C4-2B (cell line): ENCODE data around the gene SETD1B.

Experiments
- H3K27ac ChIP-seq: fragments of 450-650 bp; 2 replicates; pipeline ENCODE4 v1.5.1; 2017
- CTCF ChIP-seq: fragments of 450-650 bp; conservative IDR thresholded peaks from 2 replicates; pipeline ENCODE4 v1.5.1; 2017; ENCODE audit warnings: mild to moderate bottlenecking
- ZFX ChIP-seq: fragments of 450-650 bp; IDR thresholded peaks from 2 replicates; pipeline ENCODE4 v1.6.1; 2017

SETD1B gene

DNA sequence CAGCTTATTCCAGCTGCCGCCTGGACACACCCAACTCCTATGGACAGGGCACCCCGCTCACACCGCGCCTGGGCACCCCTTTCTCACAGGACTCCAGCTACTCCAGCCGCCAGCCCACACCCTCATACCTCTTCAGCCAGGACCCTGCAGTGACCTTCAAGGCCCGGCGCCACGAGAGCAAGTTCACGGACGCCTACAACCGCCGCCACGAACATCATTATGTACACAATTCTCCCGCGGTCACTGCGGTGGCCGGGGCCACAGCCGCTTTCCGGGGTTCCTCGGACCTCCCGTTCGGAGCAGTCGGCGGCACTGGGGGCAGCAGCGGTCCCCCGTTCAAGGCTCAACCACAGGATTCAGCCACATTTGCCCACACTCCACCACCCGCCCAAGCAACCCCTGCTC lies 5.9 kb downstream of the SETD1B start:
- no peak overlapping the region for H3K27ac ChIP-seq
- TF ChIP-seq CTCF: no peak
- no peak for TF ChIP-seq ZFX

DNA sequence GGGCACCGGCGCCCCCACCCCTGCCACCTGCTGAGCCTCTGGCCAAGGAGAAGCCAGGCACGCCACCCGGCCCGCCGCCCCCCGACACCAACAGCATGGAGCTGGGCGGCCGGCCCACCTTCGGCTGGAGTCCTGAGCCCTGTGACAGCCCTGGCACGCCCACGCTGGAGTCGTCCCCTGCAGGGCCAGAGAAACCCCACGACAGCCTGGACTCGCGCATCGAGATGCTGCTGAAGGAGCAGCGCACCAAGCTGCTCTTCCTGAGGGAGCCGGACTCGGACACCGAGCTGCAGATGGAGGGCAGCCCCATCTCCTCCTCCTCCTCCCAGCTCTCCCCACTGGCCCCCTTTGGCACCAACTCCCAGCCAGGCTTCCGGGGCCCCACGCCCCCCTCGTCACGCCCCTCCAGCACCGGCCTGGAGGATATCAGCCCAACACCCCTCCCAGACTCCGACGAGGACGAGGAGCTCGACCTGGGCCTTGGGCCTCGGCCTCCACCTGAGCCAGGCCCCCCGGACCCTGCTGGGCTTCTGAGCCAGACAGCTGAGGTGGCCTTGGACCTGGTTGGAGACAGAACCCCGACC lies 6.5 kb downstream of the SETD1B start:
- no peak for TF ChIP-seq CTCF
- TF ChIP-seq ZFX: no peak
- peak overlapping the region; percentile 76 for H3K27ac ChIP-seq

DNA sequence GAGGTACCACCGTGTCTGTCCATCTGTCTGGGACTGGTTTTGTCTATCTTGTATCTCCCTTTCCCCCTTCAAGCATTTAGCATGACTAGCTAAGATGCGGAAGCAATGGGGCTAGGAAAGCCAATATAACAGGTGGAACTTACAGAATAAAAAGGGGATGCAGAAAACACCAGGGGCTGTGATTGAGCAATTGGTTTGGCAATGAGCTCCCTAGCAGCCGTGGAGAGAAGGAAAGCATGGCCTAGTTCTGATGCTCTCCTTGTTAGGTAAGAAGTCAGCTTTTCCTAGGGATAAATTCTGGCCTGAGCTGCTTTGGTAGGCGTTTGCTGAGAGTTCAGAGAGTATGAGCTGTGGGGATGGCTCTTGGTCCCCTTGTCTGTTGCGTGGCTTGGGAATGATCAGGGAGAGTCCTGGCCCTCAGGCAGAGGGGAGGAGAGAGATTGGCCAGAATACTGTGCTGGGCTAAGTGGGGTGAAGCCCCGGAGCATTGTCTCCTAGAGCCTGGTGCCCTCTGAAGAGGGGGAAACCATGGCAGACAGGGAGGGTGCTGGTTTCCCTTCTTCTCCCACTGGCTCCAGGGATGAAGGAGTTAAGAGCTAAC lies 7.1 kb downstream of the SETD1B start:
- H3K27ac ChIP-seq: peak overlapping the region; percentile 76
- TF ChIP-seq CTCF (no peak), ZFX (no peak)

DNA sequence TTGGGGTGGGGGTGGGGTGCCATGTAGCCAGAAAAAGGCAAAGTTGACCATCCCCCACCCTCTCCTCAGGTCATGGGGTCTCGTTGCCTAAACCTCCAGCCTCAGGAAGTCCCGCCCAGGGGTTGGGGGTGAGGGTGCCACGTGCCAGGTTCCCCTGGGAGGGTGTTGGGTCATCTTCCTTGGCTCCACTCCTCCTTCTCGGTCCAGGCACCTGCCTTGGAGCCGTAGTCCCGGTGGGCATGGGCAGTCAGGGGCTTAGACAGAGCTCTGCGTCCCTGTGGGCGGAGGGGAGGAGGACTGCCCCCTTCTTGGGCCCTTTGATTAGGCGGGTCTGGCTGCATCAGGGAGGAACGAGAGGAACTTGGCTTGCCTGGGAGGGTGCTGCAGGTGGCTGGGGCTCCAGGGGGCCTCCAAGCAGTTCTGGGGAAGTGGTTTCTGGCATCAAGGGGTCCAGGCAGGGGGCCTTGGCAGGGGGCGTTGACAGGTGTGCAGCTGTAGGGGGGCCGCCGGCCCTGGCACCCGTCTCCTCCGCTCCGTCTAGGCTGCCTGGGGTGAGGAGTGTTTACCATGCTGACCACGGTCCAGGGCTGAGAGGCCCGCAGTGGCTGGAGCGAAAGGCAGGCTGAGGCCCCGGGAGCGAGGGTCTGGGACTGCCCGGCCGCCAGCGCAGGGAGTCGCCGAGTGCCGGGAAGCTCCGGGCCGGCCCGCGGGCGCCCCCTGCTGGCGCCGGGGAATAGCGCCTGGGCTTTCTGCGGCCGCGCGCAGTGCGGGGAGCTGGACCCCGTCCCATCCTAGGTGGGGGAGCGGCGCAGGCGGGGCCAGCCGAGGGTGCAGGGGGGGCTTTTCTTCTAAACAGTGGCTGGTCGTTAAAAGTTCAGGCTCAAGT lies 7.9 kb downstream of the SETD1B start:
- peak overlapping the region; percentile 76 for H3K27ac ChIP-seq
- no peak for TF ChIP-seq ZFX
- peak; percentile 98 for TF ChIP-seq CTCF

DNA sequence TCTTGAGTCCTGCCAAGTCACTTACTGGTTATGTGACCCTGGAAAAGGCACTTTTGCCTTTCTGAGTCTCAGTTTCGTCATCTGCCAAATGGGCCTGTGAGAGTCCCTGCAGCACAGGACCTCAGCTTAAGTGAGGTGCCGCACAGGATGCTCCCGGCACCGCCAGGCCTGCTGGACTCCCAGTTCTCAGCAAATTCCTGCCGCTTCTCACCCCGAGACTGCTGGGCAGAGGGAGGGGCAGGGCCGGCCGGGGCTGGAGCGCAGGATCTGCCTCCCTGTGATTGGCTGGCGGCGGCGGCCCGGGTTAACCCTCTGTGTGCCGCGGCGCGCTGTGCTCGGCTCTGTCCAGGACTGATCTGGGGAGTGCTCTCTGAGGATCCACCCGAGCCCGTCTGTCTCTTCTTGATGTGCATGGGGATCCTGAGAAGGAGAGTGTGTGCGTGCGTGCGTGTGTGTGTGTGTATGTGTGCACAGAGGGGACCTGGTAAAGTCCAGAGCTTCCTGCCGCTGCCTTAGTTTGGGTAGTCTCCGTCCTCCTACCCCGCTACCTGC lies 8.6 kb downstream of the SETD1B start:
- peak overlapping the region; percentile 76 for H3K27ac ChIP-seq
- no peak for TF ChIP-seq ZFX
- TF ChIP-seq CTCF: no peak; the same call in none of the 2 replicates

DNA sequence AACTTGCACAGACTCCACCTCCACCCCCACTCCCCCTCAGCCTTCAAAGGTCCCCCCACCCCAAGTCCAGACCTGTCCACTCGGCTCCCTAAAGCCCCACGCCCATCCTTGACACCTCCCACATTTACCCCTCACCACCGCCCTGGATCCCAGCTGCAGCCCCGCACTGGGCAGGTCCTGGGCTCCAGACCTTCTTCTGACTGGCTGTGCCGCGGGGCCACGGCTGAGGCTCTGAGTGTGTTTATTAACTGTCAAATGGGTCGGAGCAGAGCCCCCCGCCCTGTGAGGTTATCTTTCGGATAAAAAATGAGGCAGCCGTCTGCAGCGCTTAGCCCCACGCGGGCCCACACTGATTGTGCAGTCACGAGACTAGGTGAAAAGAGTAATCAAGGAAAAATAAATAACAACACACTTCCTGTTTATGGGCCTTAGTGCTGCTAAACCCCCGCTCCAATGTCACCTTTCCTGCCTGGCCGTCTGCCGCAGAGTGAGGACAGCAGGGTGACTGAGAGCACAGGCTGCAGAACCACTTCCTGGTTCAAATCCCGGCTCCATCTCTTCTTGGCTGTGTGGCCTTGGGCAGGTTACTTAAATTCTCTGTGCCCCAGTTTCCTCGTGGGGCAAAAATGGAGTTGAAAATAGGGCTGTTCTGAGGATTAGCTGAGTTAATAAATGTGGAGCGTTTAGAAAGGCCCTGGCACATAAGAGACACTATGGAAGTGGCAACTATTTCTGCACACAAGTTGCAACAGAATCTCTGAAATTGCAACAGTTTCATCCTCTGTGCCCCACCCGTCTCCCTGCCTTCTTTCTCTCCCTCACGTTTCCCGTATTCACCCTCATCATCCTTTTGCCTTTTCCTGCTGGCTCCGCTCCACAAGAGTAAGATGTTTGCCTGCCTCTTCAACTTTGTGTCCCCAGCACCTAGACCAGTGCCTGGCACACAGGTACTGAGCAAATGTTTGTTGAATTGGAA lies 9.4 kb downstream of the SETD1B start:
- peak overlapping the region; percentile 76 for H3K27ac ChIP-seq
- no peak for TF ChIP-seq ZFX
- TF ChIP-seq CTCF: no peak
